Adrenal gland (tissue), 12 donors: ENCODE measurements around the gene PPCS. TPM values are rescaled to one million over a fixed set of nuclear protein-coding genes. Genes with fewer than 3 reads are reported as not detected.
"Not testable (repeated sequence)": the region's sequence is repeated elsewhere in the genome, so short reads cannot be mapped to it uniquely, and the experiment has no call there.

ENCODE experiments used
- DNase-seq, 7 donors: peaks; one replicate each; pipeline ENCODE4 v3.0.0-alpha.2; 2019 to 2020
- H3K27ac ChIP-seq, 5 donors: fragments of 200-600 bp; sonication (generic) in 4 of 5; 1 replicate in 3 of 5; 2 replicates in 2 of 5; pipeline versions ENCODE4 v1.5.1 to v1.8.0; 2016 to 2020; ENCODE audit warnings: mild to moderate bottlenecking in 1 of 5
- H3K27me3 ChIP-seq: fragments of 200-600 bp; 2 replicates; pipeline ENCODE4 v1.8.0; 2021
- H3K36me3 ChIP-seq, 2 donors: fragments of 200-600 bp; replicated peaks in 1 of 2; 1 replicate in 1 of 2; 2 replicates in 1 of 2; pipeline versions ENCODE4 v1.5.1 to v1.8.0; 2018 to 2022
- H3K4me1 ChIP-seq, 2 donors: fragments of 200-600 bp; replicated peaks in 1 of 2; 1 replicate in 1 of 2; 2 replicates in 1 of 2; pipeline versions ENCODE4 v1.5.1 to v1.8.0; 2018 to 2021
- H3K4me3 ChIP-seq, 4 donors: fragments of 200-600 bp; sonication (generic) in 3 of 4; one replicate each; pipeline ENCODE4 v1.5.1; 2016 to 2018
- H3K9me3 ChIP-seq, 3 donors: fragments of 200-600 bp; sonication (generic) in 1 of 3; replicated peaks in 1 of 3; 1 replicate in 2 of 3; 2 replicates in 1 of 3; pipeline versions ENCODE4 v1.5.1 to v1.8.0; 2016 to 2021
- CTCF ChIP-seq, 6 experiments: fragments of 450-650 bp in 4 of 6; fragments of 200-600 bp in 2 of 6; sonication (generic) in 1 of 6; IDR thresholded peaks; 1 replicate in 5 of 6; 2 replicates in 1 of 6; pipeline versions ENCODE4 v1.5.1 to v1.8.0; 2016 to 2021; ENCODE audit warnings: antibody characterized with exemption in 6 of 6, mild to moderate bottlenecking in 2 of 6, moderate library complexity in 1 of 6
- POLR2A ChIP-seq, 2 donors: fragments of 450-650 bp; IDR thresholded peaks; one replicate each; pipeline ENCODE4 v1.6.1; 2017; ENCODE audit warnings: antibody characterized with exemption in 2 of 2, mild to moderate bottlenecking in 2 of 2, moderate library complexity in 1 of 2
- WGBS, 4 donors: extraction: QIAGEN DNeasy Blood & Tissue Kit in 2 of 4; methylation state at CpG; one replicate each; pipeline versions ENCODE4 v1.1.5 to v1.1.7; 2013 to 2017; 5-methylcytosine and 5-hydroxymethylcytosine counted together
- intact Hi-C, 2 donors: fragments of 100-400 bp; cut with DNase I; formaldehyde crosslinking; loops; one replicate each; pipeline versions ENCODE4 v1.14.1 to v1.15.0; 2022 to 2023
- polyA plus RNA-seq, 3 donors: library from polyadenylated mRNA; stranded (reverse); fragments of 200-250 nt in 2 of 3; fragments of 350-450 nt in 1 of 3; fragmentation: Illumina TruSeq in 1 of 3; extraction: RNeasy Lipid Tissue Mini Kit (QIAGEN cat#74804) in 1 of 3; gene quantifications; one replicate each; pipeline ENCODE4 v1.2.3, GENCODE V29; 2013 to 2014
- total RNA-seq, 9 donors: library from RNA; depleted of rRNA in 4 of 9; stranded (reverse); fragments of >200 nt in 4 of 9; fragments of 120-200 nt in 1 of 9; fragmentation: NEBNext Ultra II Directional in 1 of 9; extraction: Animal tissue kit (Norgen Biotek cat#: 25700) in 1 of 9; gene quantifications; one replicate each; pipeline versions ENCODE4 v1.1.0 to v1.2.4, GENCODE V29; 2013 to 2023
- donor health status: healthy with polysubstance abuse.
- donor health status: Bipolar disorder and iron deficiency.
- donor health status: DM: yes; HTN: yes; CAD: no.
- donor health status: DM: no; HTN: no; CAD: no.
- donor health status: DM: no; HTN: no; CAD: no.
- donor health status: DM: yes; HTN: yes; CAD: no.

PPCS gene
- total and polyA plus RNA-seq, 12 donors = 48.7 to 191 (median 89.8) TPM

- WGBS, 4 donors = 82 to 96% (median 94%) methylated on average over 2 of the region's 2 CpGs
- TF ChIP-seq POLR2A (IDR thresholded peaks at IDR 0.05) (no peak), CTCF (IDR thresholded peaks at IDR 0.05) (no peak)
- intact Hi-C loops = no loop called here
Measured at GRCh38 chr1:42484382-42484781, 28.0 kb downstream of the PPCS start.

GRCh38 chr1:42490237-42490636 lies 33.9 kb downstream of the PPCS start:
- Histone ChIP-seq H3K4me3 (no peak overlapping the region), H3K27ac (no peak overlapping the region), H3K4me1 (no peaks in the 10 kb centered on the region), H3K9me3 (no peaks in the 10 kb centered on the region), H3K27me3 (no peaks in the 10 kb centered on the region), H3K36me3 (no peaks in the 10 kb centered on the region)
- DNase-seq = no peak
- 93 to 100% (median 97%) methylated on average over 3 of the region's 3 CpGs for WGBS, 4 donors
- intact Hi-C loops = no loop called here
- no peak for TF ChIP-seq CTCF (IDR thresholded peaks at IDR 0.05)
- TF ChIP-seq POLR2A (IDR thresholded peaks at IDR 0.05) = no peak

More at GRCh38 chr1:42484382-42484781, 28.0 kb downstream of the PPCS start:
- Histone ChIP-seq H3K27me3 (no peaks in the 10 kb centered on the region), H3K9me3 (no peaks in the 10 kb centered on the region), H3K4me3 (no peak overlapping the region), H3K27ac (no peak overlapping the region), H3K4me1 (no peaks in the 10 kb centered on the region), H3K36me3 (peaks cover 0 to 5% of the 10 kb centered on the region in 2 donors)
- DNase-seq = no peak

GRCh38 chr1:42502031-42502430 lies 45.7 kb downstream of the PPCS start:
- H3K36me3 ChIP-seq, H3K4me1 ChIP-seq: not testable (repeated sequence)
- WGBS, 4 donors = 80 to 95% (median 94%) methylated on average over 8 to 11 of the region's 11 CpGs

GRCh38 chr1:42504535-42505128 lies 48.3 kb downstream of the PPCS start:
- Histone ChIP-seq H3K27ac (no peak overlapping the region), H3K4me1 (no peaks in the 10 kb centered on the region), H3K9me3 (peaks cover 0 to 12% (median 4%) of the 10 kb centered on the region in 3 donors), H3K36me3 (no peaks in the 10 kb centered on the region), H3K27me3 (no peaks in the 10 kb centered on the region), H3K4me3 (no peak overlapping the region)
- TF ChIP-seq CTCF (IDR thresholded peaks at IDR 0.05) (no peak), POLR2A (IDR thresholded peaks at IDR 0.05) (no peak)
- intact Hi-C loops = no loop called here
- 91 to 100% (median 95%) methylated on average over 2 of the region's 2 CpGs for WGBS, 4 donors
- no peak for DNase-seq

More at GRCh38 chr1:42502031-42502430, 45.7 kb downstream of the PPCS start:
- H3K27ac ChIP-seq, intact Hi-C loops, DNase-seq, H3K27me3 ChIP-seq, H3K4me3 ChIP-seq: not testable (repeated sequence)
- peaks cover 0 to 12% (median 4%) of the 10 kb centered on the region in 3 donors for H3K9me3 ChIP-seq

- H3K4me3 ChIP-seq = no peak overlapping the region
- peaks cover 0 to 12% (median 4%) of the 10 kb centered on the region in 3 donors for H3K9me3 ChIP-seq
- H3K27ac ChIP-seq = no peak overlapping the region
- H3K36me3 ChIP-seq = no peaks in the 10 kb centered on the region
- H3K27me3 ChIP-seq = no peaks in the 10 kb centered on the region
- TF ChIP-seq CTCF (IDR thresholded peaks at IDR 0.05) (no peak), POLR2A (IDR thresholded peaks at IDR 0.05) (no peak)
- no peaks in the 10 kb centered on the region for H3K4me1 ChIP-seq
- 83 to 90% (median 89%) methylated on average over 1 of the region's 1 CpG for WGBS, 4 donors
- intact Hi-C loops = no loop called here
- DNase-seq = no peak
Measured at GRCh38 chr1:42506576-42506975, 50.2 kb downstream of the PPCS start.
